B cell (primary cell): ENCODE data around the gene CAT. TPM values are rescaled to one million over a fixed set of nuclear protein-coding genes. Genes with fewer than 3 reads are reported as not detected.

ENCODE experiments used
- ATAC-seq: fragments of 200-7000 bp; cut with Tn5 transposase; one replicate; pipeline ENCODE4 v1.10.0; 2021; ENCODE audit warnings: low read depth, mild to moderate bottlenecking, moderate number of reproducible peaks, moderate library complexity
- CTCF ChIA-PET: fragments of 350-600 bp; sonication (Branson Sonifier 250); formaldehyde crosslinking; loops from one replicate; lab custom pipeline; 2021; ENCODE audit warnings: antibody characterized with exemption, inconsistent platforms; lab: Charles Lee
- POLR2A ChIA-PET: fragments of 350-600 bp; sonication (Branson Sonifier 250); formaldehyde crosslinking; loops from one replicate; lab custom pipeline; 2021; ENCODE audit warnings: antibody characterized with exemption; lab: Charles Lee
- DNase-seq: peaks from one replicate; pipeline ENCODE4 v3.0.0; 2013
- H2AFZ ChIP-seq: 2 replicates; pipeline ENCODE4 v1.6.1; 2012; ENCODE audit warnings: mild to moderate bottlenecking, low read depth, low read length; ENCODE audit not compliant: insufficient read depth, poor library complexity, severe bottlenecking
- H3K27ac ChIP-seq, 2 donors: 1 replicate in 1 of 2; 2 replicates in 1 of 2; pipeline ENCODE4 v1.5.1; 2012 to 2013; ENCODE audit warnings: low read length in 2 of 2, mild to moderate bottlenecking in 2 of 2, moderate library complexity in 1 of 2
- H3K27me3 ChIP-seq, 4 experiments: fragments of 200-600 bp in 1 of 4; sonication (generic) in 1 of 4; replicated peaks in 1 of 4; 1 replicate in 2 of 4; 2 replicates in 2 of 4; pipeline versions ENCODE4 v1.6.1 to v1.7.0; 2013 to 2016; ENCODE audit warnings: low read length in 3 of 4, mild to moderate bottlenecking in 2 of 4, mixed read lengths in 1 of 4, moderate library complexity in 1 of 4; ENCODE audit not compliant: insufficient read depth in 4 of 4, control insufficient read depth in 3 of 4; ENCODE audit errors: control extremely low read depth in 1 of 4
- H3K36me3 ChIP-seq, 2 experiments: replicated peaks in 1 of 2; 1 replicate in 1 of 2; 2 replicates in 1 of 2; pipeline versions ENCODE4 v1.6.1 to v1.7.1; 2013; ENCODE audit warnings: low read length in 1 of 2; ENCODE audit not compliant: insufficient read depth in 2 of 2, control insufficient read depth in 1 of 2; ENCODE audit errors: control extremely low read depth in 1 of 2, extremely low read depth in 1 of 2
- H3K4me1 ChIP-seq, 2 donors: fragments of 200-600 bp in 1 of 2; sonication (generic) in 1 of 2; 1 replicate in 1 of 2; 2 replicates in 1 of 2; pipeline versions ENCODE4 v1.5.1 to v1.6.1; 2013 to 2017; ENCODE audit warnings: low read length in 2 of 2; ENCODE audit not compliant: control insufficient read depth in 2 of 2, insufficient read depth in 2 of 2
- H3K4me2 ChIP-seq: replicated peaks from 2 replicates; pipeline ENCODE3; 2012; ENCODE audit warnings: mild to moderate bottlenecking, low read depth, low read length; ENCODE audit not compliant: poor library complexity, severe bottlenecking
- H3K4me3 ChIP-seq, 5 experiments: fragments of 200-600 bp in 1 of 5; sonication (generic) in 1 of 5; 1 replicate in 3 of 5; 2 replicates in 2 of 5; pipeline versions ENCODE4 v1.5.1 to v1.7.0; 2011 to 2016; ENCODE audit warnings: low read length in 4 of 5, mild to moderate bottlenecking in 4 of 5, low read depth in 2 of 5, control low read depth in 1 of 5, moderate library complexity in 1 of 5; ENCODE audit not compliant: insufficient read depth in 1 of 5; ENCODE audit errors: control extremely low read depth in 1 of 5, extremely low read depth in 1 of 5
- H3K79me2 ChIP-seq: fragments of 200-600 bp; sonication (generic); one replicate; pipeline ENCODE4 v1.6.0; 2016; ENCODE audit warnings: low read length; ENCODE audit not compliant: control insufficient read depth, insufficient read depth
- H3K9ac ChIP-seq: fragments of 200-600 bp; sonication (generic); 2 replicates; pipeline ENCODE4 v1.6.1; 2017; ENCODE audit warnings: mild to moderate bottlenecking, low read length, moderate library complexity
- H3K9me3 ChIP-seq, 3 donors: one replicate each; pipeline versions ENCODE4 v1.6.1 to v1.7.1; 2013; ENCODE audit warnings: low read length in 2 of 3; ENCODE audit not compliant: control insufficient read depth in 2 of 3, insufficient read depth in 1 of 3; ENCODE audit errors: control extremely low read depth in 1 of 3
- H4K20me1 ChIP-seq: 2 replicates; pipeline ENCODE4 v1.6.0; 2012; ENCODE audit warnings: mild to moderate bottlenecking, low read length; ENCODE audit not compliant: insufficient read depth, control insufficient read depth, poor library complexity, severe bottlenecking
- H3K27ac Mint-ChIP-seq: one replicate; pipeline ENCODE4 v1.8.0; 2021; ENCODE audit warnings: mixed read lengths
- H3K27me3 Mint-ChIP-seq: one replicate; pipeline ENCODE4 v1.8.0; 2021; ENCODE audit warnings: mixed read lengths
- H3K4me1 Mint-ChIP-seq: one replicate; pipeline ENCODE4 v1.8.0; 2021; ENCODE audit warnings: mixed read lengths
- H3K4me3 Mint-ChIP-seq: one replicate; pipeline ENCODE4 v1.8.0; 2021; ENCODE audit warnings: mixed read lengths
- H3K9me3 Mint-ChIP-seq: one replicate; pipeline ENCODE4 v1.8.0; 2022; ENCODE audit warnings: mixed read lengths; ENCODE audit not compliant: insufficient read depth
- EZH2 ChIP-seq: IDR thresholded peaks from 2 replicates; pipeline ENCODE4 v1.6.1; 2012; ENCODE audit warnings: borderline replicate concordance, low read depth, mild to moderate bottlenecking, moderate library complexity, low read length; ENCODE audit not compliant: insufficient read depth, poor library complexity, severe bottlenecking
- WGBS: methylation state at CpG from one replicate; pipeline ENCODE4 v1.1.5; 2013; ENCODE audit warnings: missing lambda C conversion rate; ENCODE audit not compliant: insufficient coverage; 5-methylcytosine and 5-hydroxymethylcytosine counted together
- intact Hi-C: fragments of 100-400 bp; cut with micrococcal nuclease; formaldehyde crosslinking; loops from one replicate; pipeline ENCODE4 v1.10.0; 2022
- polyA plus RNA-seq: library from polyadenylated mRNA; depleted of rRNA; stranded (reverse); fragments of >200 nt; gene quantifications from 2 replicates; pipeline ENCODE4 v1.2.3, GENCODE V29; 2012
- total RNA-seq, 2 donors: library from RNA; stranded (reverse); fragments of 120-200 nt in 1 of 2; gene quantifications; 1 replicate in 1 of 2; 2 replicates in 1 of 2; pipeline versions ENCODE4 v1.2.3 to v1.2.4, GENCODE V29; 2013 to 2022
- TF ChIP-seq, protein P1 (sequence below): fragments of 200-600 bp; IDR thresholded peaks from one replicate; pipeline ENCODE4 v1.8.0; 2022; ENCODE audit warnings: antibody characterized with exemption, mild to moderate bottlenecking

CAT gene
- total and polyA plus RNA-seq, 2 donors (not counting 1 experiment from before 2014, with no cell fraction given) = 83.2 to 91.7 TPM

- Histone ChIP-seq H3K4me1 (no peaks in the 10 kb centered on the region), H3K79me2 (no peaks in the 10 kb centered on the region), H3K9ac (no peak overlapping the region), H3K4me2 (no peak overlapping the region), H3K9me3 (peaks cover 4 to 15% (median 4%) of the 10 kb centered on the region in 3 donors), H2AFZ (no peak overlapping the region), H3K27me3 (peaks cover 0 to 4% (median 2%) of the 10 kb centered on the region in 4 experiments), H3K4me3 (no peak overlapping the region), H3K27ac (no peak overlapping the region), H3K36me3 (no peaks in the 10 kb centered on the region), H4K20me1 (no peaks in the 10 kb centered on the region)
- peaks cover 4% of the 10 kb centered on the region for H3K9me3 Mint-ChIP-seq
- H3K27ac Mint-ChIP-seq = no peak overlapping the region
- H3K4me1 Mint-ChIP-seq = no peaks in the 10 kb centered on the region
- WGBS = no CpG with 5 or more reads among the region's 1 CpG
- no peak overlapping the region for H3K4me3 Mint-ChIP-seq
- TF ChIP-seq, protein P1, sequence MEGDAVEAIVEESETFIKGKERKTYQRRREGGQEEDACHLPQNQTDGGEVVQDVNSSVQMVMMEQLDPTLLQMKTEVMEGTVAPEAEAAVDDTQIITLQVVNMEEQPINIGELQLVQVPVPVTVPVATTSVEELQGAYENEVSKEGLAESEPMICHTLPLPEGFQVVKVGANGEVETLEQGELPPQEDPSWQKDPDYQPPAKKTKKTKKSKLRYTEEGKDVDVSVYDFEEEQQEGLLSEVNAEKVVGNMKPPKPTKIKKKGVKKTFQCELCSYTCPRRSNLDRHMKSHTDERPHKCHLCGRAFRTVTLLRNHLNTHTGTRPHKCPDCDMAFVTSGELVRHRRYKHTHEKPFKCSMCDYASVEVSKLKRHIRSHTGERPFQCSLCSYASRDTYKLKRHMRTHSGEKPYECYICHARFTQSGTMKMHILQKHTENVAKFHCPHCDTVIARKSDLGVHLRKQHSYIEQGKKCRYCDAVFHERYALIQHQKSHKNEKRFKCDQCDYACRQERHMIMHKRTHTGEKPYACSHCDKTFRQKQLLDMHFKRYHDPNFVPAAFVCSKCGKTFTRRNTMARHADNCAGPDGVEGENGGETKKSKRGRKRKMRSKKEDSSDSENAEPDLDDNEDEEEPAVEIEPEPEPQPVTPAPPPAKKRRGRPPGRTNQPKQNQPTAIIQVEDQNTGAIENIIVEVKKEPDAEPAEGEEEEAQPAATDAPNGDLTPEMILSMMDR = no peak
- no peak for TF ChIP-seq EZH2
- intact Hi-C loops = no loop called here
- peaks cover 34% of the 10 kb centered on the region for H3K27me3 Mint-ChIP-seq
- ATAC-seq = no peak
- POLR2A ChIA-PET = no interaction called here
- no peak for DNase-seq
- CTCF ChIA-PET = interaction anchor here (1.0 to 1.6 kb wide), 2 partner anchors 10 to 13 kb away, joined by 3 to 4 read pairs; no protein-coding TSS in a partner anchor
Measured at GRCh38 chr11:34416088-34416487, 22.6 kb upstream of the CAT start.

GRCh38 chr11:34416766-34417165, 22.0 kb upstream of the CAT start:
- ATAC-seq (no peak), DNase-seq (no peak)
- no peak overlapping the region for H3K27ac Mint-ChIP-seq
- POLR2A ChIA-PET = no interaction called here
- H3K9me3 ChIP-seq = peaks cover 4 to 15% (median 4%) of the 10 kb centered on the region in 3 donors
- TF ChIP-seq, protein P1 = no peak
- no peak for TF ChIP-seq EZH2
- peaks cover 32% of the 10 kb centered on the region for H3K27me3 Mint-ChIP-seq
- intact Hi-C loops = no loop called here
- H3K9me3 Mint-ChIP-seq = peaks cover 4% of the 10 kb centered on the region
- H3K9ac ChIP-seq = no peak overlapping the region
- no peaks in the 10 kb centered on the region for H3K79me2 ChIP-seq
- H3K4me1 ChIP-seq = no peaks in the 10 kb centered on the region
- no peak overlapping the region for H2AFZ ChIP-seq
- 91% methylated on average over 1 of the region's 3 CpGs for WGBS
- H3K4me1 Mint-ChIP-seq = no peaks in the 10 kb centered on the region
- CTCF ChIA-PET = interaction anchor here (1.0 to 1.6 kb wide), 3 partner anchors 9 to 51 kb away, joined by 3 to 4 read pairs (median 3); no protein-coding TSS in a partner anchor
- H3K27me3 ChIP-seq = peaks cover 0 to 9% (median 2%) of the 10 kb centered on the region in 4 experiments
- H3K27ac ChIP-seq = no peak overlapping the region
- H3K4me3 ChIP-seq = no peak overlapping the region
- H4K20me1 ChIP-seq = no peaks in the 10 kb centered on the region
- H3K4me2 ChIP-seq = no peak overlapping the region
- H3K4me3 Mint-ChIP-seq = no peak overlapping the region
- H3K36me3 ChIP-seq = no peaks in the 10 kb centered on the region
